HepG2 (cell line): ENCODE data around the gene PPP1R16B. TPM values are rescaled to one million over a fixed set of nuclear protein-coding genes. Genes with fewer than 3 reads are reported as not detected.

Source experiments
- ETV6 ChIP-seq: sonication (generic); formaldehyde crosslinking; conservative IDR thresholded peaks from 2 replicates; pipeline ENCODE4 v1.4.0; 2020; ENCODE audit warnings: missing genetic modification reagents
- HOXA7 ChIP-seq: sonication (generic); formaldehyde crosslinking; IDR thresholded peaks from 2 replicates; pipeline ENCODE4 v1.8.1; 2022; ENCODE audit warnings: mild to moderate bottlenecking, missing genetic modification reagents, moderate library complexity
- IRF2 ChIP-seq: IDR thresholded peaks from 2 replicates; pipeline ENCODE4 v1.6.1; 2018; ENCODE audit warnings: missing genetic modification reagents, missing compliant biosample characterization
- IRF9 ChIP-seq: sonication (generic); formaldehyde crosslinking; IDR thresholded peaks from 2 replicates; pipeline ENCODE4 v1.8.0; 2022; ENCODE audit warnings: missing genetic modification reagents, mild to moderate bottlenecking, borderline replicate concordance
- LRRFIP1 ChIP-seq: sonication (generic); formaldehyde crosslinking; conservative IDR thresholded peaks from 2 replicates; pipeline ENCODE4 v1.4.0; 2020; ENCODE audit warnings: missing genetic modification reagents
- MAFF ChIP-seq: IDR thresholded peaks from 2 replicates; pipeline ENCODE4 v1.6.1; 2011; ENCODE audit warnings: low read depth, low read length, improper control_type of control experiment
- PRDM10 ChIP-seq: sonication (generic); formaldehyde crosslinking; IDR thresholded peaks from 2 replicates; pipeline ENCODE4 v1.4.0; 2020; ENCODE audit warnings: low read depth, missing genetic modification reagents
- RFX5 ChIP-seq: IDR thresholded peaks from 2 replicates; pipeline ENCODE4 v1.6.1; 2011; ENCODE audit warnings: low read depth, low read length, improper control_type of control experiment
- SMARCE1 ChIP-seq: fragments of 450-650 bp; IDR thresholded peaks from 2 replicates; pipeline ENCODE4 v1.6.1; 2017; ENCODE audit warnings: borderline replicate concordance
- SNRNP70 ChIP-seq: fragments of 200-400 bp; formaldehyde crosslinking; IDR thresholded peaks from 2 replicates; pipeline ENCODE4 v1.6.1; 2017; ENCODE audit warnings: mild to moderate bottlenecking, low read depth, low read length, moderate library complexity
- SUZ12 ChIP-seq: fragments of 150-350 bp; IDR thresholded peaks from 2 replicates; pipeline ENCODE4 v1.6.1; 2014; ENCODE audit warnings: low read depth, low read length
- ZBTB8A ChIP-seq: sonication (generic); formaldehyde crosslinking; IDR thresholded peaks from 2 replicates; pipeline ENCODE4 v1.4.0; 2020; ENCODE audit warnings: mild to moderate bottlenecking, low read depth, missing genetic modification reagents, borderline replicate concordance
- ZNF503 ChIP-seq: sonication (generic); formaldehyde crosslinking; IDR thresholded peaks from 2 replicates; pipeline ENCODE4 v1.4.0; 2020; ENCODE audit warnings: missing genetic modification reagents
- ZNF556 ChIP-seq: sonication (generic); formaldehyde crosslinking; IDR thresholded peaks from 2 replicates; pipeline ENCODE4 v1.4.0; 2020; ENCODE audit warnings: mild to moderate bottlenecking, missing genetic modification reagents, borderline replicate concordance
- ZSCAN22 ChIP-seq: sonication (generic); formaldehyde crosslinking; IDR thresholded peaks from 2 replicates; pipeline ENCODE4 v1.4.0; 2020; ENCODE audit warnings: mild to moderate bottlenecking, missing genetic modification reagents
- polyA plus RNA-seq, 8 experiments: library from polyadenylated mRNA; depleted of rRNA in 3 of 8; stranded (reverse) in 7 of 8; unstranded in 1 of 8; fragments of >200 nt; fragmentation: Illumina TruSeq in 4 of 8; extraction: Trizol in 4 of 8; gene quantifications; 2 replicates each; pipeline versions ENCODE4 v1.2.1 to v1.2.3, GENCODE V29; 2011 to 2016; ENCODE audit warnings: low read depth in 4 of 8, missing spikeins in 1 of 8, mixed read lengths in 1 of 8; ENCODE audit not compliant: insufficient read depth in 1 of 8
- total RNA-seq, 5 experiments: library from RNA; depleted of rRNA; stranded (reverse); fragments of >200 nt; fragmentation: Illumina TruSeq; extraction: Trizol; gene quantifications; 2 replicates each; pipeline ENCODE4 v1.2.3, GENCODE V29; 2016; ENCODE audit warnings: low read depth in 1 of 5
- TF ChIP-seq, protein P1 (sequence below): sonication (generic); formaldehyde crosslinking; IDR thresholded peaks from 2 replicates; pipeline ENCODE4 v1.5.0; 2020; ENCODE audit warnings: mild to moderate bottlenecking, missing genetic modification reagents

Gene PPP1R16B
- total and polyA plus RNA-seq, 2 of the 13 experiments (the other 11 are each of a cell fraction or from before 2014, with no cell fraction given) = 0.02 to 0.11 TPM

GRCh38 chr20:38962044-38962927 lies 156.8 kb downstream of the PPP1R16B start, which contains the start of gene DHX35 (continued):
- TF ChIP-seq PRDM10 (CRISPR knock-in tag) (peak; percentile 81), RFX5 (no peak; the same call in 1 of the 2 replicates), IRF2 (CRISPR knock-in tag) (peak; percentile 77), ZNF556 (peak; percentile 88; the same call in 1 of the 2 replicates), SUZ12 (no peak), LRRFIP1 (peak; percentile 88; the same call in 1 of the 2 replicates), IRF9 (CRISPR knock-in tag) (peak; percentile 97), SMARCE1 (no peak), ETV6 (CRISPR knock-in tag) (peak; percentile 86), HOXA7 (CRISPR knock-in tag) (no peak), ZSCAN22 (CRISPR knock-in tag) (no peak), ZBTB8A (CRISPR knock-in tag) (0 out of 2 replicates have a peak, but pooled peaks have one; percentile 28), SNRNP70 (no peak), MAFF (no peak), ZNF503 (CRISPR knock-in tag) (no peak)
- TF ChIP-seq, protein P1, sequence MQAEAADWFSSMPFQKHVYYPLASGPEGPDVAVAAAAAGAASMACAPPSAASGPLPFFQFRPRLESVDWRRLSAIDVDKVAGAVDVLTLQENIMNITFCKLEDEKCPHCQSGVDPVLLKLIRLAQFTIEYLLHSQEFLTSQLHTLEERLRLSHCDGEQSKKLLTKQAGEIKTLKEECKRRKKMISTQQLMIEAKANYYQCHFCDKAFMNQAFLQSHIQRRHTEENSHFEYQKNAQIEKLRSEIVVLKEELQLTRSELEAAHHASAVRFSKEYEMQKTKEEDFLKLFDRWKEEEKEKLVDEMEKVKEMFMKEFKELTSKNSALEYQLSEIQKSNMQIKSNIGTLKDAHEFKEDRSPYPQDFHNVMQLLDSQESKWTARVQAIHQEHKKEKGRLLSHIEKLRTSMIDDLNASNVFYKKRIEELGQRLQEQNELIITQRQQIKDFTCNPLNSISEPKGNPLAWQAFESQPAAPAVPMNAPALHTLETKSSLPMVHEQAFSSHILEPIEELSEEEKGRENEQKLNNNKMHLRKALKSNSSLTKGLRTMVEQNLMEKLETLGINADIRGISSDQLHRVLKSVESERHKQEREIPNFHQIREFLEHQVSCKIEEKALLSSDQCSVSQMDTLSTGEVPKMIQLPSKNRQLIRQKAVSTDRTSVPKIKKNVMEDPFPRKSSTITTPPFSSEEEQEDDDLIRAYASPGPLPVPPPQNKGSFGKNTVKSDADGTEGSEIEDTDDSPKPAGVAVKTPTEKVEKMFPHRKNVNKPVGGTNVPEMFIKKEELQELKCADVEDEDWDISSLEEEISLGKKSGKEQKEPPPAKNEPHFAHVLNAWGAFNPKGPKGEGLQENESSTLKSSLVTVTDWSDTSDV = peak; percentile 94
